ENCODE results near the gene ARHGAP18. TPM values are rescaled to one million over a fixed set of nuclear protein-coding genes. Genes with fewer than 3 reads are reported as not detected.
A peak's percentile ranks its signal among the peaks of the same experiment; 100 is the strongest.

The ARHGAP18 gene
- total RNA-seq, 1 donor from 2014 or later, result 10.2 TPM

DNA sequence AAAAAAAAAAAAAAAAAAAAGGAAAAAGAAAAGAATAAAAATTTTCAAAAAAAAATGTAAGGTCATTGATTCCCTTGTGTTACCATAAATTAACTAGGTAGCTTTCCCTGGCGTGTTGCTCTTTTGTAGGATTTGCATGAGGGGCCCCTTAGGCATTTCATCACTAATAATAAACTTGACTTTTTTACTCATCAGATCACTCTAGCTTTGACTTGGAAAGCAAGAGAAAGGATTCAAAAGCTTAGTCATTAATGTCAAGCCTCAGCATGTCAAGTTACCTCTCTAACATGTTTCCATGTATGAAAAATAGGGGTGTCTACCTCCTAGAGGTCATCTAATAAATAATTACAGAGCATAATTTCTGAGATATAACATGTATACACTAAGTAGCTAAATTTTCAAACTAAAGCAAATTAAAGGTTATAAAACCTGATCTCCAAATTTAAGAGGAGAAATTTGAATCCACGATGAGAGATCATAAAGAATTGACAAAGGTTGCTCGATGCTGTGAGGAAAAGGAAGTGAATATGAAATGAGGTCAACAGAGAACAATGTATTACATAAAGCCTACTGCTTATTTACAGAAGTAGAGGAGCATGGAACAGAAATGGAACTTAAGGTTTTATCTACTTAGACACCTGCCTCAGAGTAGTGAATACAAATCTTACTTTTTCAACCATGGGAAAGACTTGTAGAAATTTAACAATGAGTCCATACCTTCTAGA is 86.8 kb downstream of the ARHGAP18 start:
- no peak for DNase-seq (ENCODE audit: low spot score in 2 of 2)
- FAIRE-seq, result no peak

DNA sequence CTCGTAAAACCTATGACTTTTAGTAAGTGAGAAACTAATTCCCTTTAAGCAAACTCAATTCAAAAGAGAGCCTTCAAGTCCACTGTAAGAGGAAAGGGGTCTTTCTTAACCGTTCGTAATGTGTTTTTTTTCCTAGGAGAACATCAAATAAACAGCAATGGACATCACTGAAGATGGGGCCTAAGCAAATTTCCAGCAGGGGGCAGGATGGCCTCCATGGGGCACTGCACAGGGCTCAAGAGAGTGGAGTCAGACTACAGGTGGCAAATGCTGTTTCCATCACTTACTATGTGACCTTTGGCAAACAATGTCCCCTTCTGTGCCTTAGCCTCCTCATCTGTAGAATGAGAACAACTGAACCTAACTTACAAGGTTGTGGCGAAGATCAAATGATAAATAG is 88.7 kb downstream of the ARHGAP18 start:
- FAIRE-seq, result no peak

DNA sequence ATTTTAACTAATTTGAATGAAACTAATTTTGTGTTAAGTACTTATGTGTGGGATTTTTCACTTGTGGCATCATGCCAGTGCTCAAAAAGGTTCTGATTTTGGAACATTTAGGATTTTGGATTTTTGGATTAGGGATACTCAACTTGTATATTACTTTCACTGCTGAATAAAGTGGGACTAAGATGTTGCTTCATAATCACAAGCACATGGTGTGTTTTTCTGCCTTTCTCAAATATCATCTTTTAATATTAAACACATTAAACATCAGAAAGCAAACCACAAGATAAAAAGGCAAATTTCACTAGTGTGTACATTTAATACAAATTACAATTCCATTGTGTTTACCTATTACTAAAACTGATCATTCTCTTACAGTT is 89.8 kb downstream of the ARHGAP18 start:
- FAIRE-seq, result no peak
- DNase-seq (ENCODE audit: low spot score in 2 of 2), result no peak

More for the DNA sequence above, 88.7 kb downstream of the ARHGAP18 start:
- no peak for DNase-seq (ENCODE audit: low spot score in 2 of 2)

DNA sequence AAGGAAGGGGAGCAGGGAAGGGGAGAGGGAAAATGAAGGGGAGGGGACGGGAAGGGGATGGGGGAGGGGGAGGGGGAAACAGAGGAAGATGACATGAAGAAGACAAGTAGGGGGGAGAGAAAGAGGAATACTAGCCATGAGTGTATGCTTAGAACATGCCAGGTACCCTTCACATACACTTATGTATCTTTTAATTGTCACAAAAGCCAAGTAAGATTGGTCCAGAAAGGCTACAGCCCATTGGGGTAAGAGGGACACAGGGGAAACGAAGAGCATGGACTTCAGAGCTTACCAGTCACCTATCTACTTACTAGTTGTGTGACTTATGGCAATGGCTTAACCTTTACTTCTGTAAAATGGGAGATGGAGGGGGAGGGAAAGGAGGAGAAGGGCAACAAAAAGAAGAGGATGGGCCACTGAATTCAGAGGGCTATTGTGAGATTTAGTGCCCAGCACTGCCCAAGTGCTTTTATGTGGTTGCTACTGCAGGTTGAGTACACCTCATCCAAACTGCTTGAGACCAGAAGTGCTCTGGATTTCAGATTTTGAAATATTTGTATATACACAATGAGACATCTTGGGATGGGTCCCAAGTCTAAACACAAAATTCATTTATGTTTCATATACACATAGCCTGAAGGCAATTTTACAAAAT is 90.3 kb downstream of the ARHGAP18 start:
- FAIRE-seq (no peak), DNase-seq (ENCODE audit: low spot score in 2 of 2) (no peak)

DNA sequence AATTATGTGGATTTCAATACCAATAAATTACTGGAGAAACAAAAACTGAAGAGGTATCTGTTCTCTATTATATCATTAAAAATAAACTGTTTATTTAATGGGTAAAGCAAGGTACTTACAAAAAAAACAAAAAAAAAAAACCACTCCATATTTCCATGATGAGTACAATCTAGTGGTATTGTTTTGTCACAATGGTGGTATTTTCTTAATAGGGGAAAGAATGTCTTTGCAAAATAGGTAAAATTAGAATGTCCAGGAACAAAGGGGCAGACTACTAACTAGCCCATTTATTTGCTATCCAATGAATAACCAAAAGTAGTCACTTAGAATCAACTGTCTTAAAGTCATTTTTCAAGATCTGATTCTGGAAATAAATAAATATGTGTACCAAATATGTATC is 92.0 kb downstream of the ARHGAP18 start:
- DNase-seq (ENCODE audit: low spot score in 2 of 2), result no peak
- FAIRE-seq, result no peak

DNA sequence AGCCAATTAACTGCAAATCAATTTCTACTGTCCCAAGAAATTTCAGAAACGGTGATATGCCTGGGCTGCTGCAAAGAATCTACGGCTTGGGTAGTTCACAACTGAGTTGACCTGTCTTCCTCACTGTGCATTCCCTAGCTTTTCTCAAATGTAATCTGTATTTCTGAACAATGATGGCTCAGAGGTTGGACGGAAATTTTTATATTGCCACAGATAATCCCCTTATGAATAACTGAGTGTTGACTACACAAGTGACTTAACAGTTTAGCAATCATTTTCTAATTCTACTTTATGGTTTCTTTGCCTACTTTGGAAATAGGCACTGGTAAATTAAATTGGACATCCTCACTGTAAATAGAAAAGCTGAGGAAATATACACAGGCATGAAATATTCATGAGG is 94.5 kb downstream of the ARHGAP18 start:
- DNase-seq (ENCODE audit: low spot score in 2 of 2) (no peak), FAIRE-seq (no peak)

DNA sequence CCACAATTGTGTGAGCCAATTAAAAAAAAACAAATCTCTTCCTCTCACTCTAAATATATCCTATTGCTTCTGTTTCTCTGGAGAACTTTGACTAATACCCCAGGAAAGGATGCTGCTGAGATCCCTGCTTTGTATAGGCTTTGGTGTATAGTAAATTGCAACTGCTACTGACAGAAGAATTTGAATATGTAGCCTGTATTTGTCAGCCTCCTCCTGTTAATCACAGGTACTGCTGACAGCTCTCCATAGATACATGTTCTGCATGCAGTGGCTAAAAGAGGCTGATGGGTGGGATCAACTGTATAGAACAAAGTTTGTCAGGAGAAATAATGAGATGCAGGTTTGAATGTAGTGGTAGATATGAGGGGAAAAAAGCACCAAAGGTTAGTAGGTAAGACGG is 95.0 kb downstream of the ARHGAP18 start:
- FAIRE-seq (no peak), DNase-seq (ENCODE audit: low spot score in 2 of 2) (no peak)

DNA sequence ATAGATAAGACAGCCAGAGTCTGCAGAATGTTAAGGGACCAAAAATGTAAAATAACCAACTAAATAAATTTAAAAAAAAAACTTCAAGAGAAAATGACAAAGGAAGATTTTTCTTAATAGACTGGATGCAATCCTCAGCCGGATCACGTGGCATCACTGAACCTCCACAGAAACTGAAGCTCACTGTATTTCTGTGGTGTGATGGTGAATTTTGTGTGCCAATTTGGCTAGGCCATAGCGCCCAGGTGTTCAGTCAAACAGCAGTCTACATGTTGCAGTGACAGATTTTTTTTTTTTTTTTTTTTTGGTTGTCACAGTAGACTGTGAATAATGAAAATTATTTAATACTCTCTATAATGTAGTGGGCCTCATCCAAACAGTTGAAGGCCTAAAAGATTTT is 95.5 kb downstream of the ARHGAP18 start:
- DNase-seq (ENCODE audit: low spot score in 2 of 2), result no peak
- no peak for FAIRE-seq

DNA sequence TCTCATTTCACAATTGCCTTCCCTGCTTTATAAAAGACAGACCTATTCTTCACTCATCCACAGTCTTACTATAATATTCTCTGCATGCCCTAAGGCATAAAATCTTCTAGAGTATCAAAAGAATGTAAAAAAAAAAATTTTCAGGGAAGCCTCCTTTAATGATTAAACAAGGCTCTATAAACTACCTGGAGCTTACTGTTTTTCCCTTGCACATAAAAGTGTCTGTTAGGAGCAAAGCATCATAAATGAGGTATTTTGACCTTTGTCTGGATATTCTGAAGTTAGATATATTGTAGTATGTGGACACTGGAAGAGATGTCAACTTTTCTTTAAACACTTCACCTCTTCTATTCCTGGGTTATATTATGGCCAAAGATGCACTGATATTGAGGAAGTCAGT is 97.5 kb downstream of the ARHGAP18 start:
- FAIRE-seq (no peak), DNase-seq (ENCODE audit: low spot score in 2 of 2) (no peak)

DNA sequence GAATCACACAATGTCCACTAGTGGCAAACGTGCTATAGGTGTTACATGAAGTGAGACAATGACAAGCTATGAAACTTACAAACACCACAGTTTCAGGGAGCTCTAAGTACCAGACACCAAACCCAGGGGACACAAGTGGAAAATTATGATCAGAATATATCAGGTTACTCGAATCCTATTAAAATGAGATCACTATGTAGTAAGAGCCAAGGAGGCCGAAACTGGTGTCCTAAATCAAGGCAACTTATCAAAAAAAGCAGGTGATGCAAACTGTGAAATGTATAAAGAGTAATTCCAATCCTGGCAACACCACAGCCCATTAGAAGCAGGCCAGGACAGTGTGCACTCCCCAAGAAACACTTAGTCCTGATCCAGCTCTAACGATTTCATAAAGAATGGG is 100.3 kb downstream of the ARHGAP18 start:
- FAIRE-seq, result no peak
- DNase-seq (ENCODE audit: low spot score in 2 of 2), result no peak

DNA sequence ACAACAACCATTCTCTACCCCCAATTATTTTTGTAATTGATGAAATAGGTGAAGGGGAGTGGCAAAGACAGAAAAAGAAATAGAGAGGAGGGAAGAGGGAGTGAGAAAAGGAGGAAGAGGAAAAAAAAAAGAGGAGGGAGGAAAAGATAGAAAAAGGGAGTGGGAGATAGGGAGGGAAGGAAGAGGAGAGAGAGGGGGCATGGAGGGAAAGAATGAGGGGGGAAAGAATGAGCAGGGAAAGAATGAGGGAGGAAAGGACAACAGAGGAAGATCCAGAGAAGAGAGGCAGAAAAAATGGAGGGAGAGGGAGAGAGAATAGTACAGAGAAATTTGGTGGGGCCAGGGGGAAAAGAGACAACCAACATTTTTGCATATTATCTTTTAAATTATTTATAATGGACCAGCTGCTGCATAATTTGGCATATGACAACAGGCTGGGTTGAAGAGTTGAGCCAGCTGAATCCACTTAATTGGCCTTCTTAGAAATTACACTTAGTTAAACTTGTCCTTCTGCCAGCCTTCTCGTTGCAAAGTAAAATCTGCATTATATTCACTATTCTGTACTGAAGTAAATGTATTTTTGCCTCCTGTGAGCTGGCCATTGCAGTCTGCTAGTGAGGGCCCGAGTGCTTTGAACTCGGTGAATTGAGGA is 101.0 kb downstream of the ARHGAP18 start:
- no peak for FAIRE-seq
- no peak for DNase-seq (ENCODE audit: low spot score in 2 of 2)

DNA sequence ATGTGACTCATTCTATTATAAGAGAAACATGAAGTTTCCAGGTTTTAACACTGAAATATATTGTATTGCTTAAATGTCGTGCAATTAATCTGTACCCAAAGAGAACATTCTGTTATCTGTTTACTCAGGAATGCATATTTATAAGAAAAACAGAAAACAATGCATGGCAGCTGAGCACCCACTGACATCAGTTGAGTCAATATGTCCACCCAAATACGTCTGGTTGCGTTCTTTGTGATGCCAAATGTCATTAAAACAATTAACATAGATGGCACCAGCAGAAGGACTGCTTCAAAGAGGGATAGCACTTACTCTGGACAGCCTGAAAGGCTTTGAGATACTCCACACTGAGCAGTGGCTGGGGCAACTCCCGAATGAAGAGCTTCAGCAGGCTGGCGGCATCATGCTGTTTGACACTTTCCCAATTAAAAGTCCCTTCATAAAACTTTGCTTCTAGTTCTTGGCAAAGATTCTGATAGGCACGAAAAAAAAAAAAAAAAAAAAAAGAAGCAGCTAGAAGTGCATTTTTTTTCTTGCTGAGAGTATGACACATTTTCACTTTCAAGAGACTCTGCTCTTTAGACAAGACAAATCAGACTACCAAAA is 102.3 kb downstream of the ARHGAP18 start:
- no peak for FAIRE-seq
- no peak for DNase-seq (ENCODE audit: low spot score in 2 of 2)

DNA sequence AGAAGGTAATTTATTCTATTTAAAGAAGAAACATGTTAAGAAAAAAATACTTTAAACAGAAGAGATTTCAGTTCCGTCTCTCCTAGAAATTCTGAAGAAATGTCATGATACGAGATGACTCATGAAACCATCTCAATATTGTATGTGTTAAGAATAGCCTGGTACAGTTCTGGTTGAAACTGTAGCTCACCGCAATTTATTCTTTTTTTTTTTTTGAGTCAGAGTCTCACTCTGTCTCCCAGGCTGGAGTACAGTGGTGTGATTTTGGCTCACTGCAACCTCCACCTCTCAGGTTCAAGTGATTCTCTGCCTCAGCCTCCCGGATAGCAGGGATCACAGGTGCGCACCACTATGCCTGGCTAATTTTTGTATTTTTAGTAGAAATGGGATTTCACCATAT is 103.3 kb downstream of the ARHGAP18 start:
- no peak for DNase-seq (ENCODE audit: low spot score in 2 of 2)
- FAIRE-seq, result no peak

DNA sequence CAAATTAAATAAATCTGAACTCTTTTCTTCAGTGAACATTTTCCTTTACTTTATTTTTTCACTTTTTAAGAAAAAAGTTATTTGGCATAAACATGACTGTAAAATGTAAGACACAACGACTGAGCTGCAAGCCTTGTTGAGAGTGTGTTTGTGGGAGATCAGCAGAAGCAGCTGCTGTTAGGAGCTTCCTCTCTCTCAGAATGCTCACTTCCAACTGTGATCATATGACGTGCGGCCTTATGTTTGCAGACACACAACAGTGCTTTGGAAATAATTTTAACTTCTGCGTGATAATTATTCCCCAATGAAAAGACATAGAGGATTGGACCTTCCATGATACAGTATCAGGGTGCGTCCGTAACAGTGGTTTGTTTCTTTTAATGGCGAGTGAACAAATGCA is 104.0 kb downstream of the ARHGAP18 start:
- DNase-seq (ENCODE audit: low spot score in 2 of 2), result no peak
- FAIRE-seq, result no peak

DNA sequence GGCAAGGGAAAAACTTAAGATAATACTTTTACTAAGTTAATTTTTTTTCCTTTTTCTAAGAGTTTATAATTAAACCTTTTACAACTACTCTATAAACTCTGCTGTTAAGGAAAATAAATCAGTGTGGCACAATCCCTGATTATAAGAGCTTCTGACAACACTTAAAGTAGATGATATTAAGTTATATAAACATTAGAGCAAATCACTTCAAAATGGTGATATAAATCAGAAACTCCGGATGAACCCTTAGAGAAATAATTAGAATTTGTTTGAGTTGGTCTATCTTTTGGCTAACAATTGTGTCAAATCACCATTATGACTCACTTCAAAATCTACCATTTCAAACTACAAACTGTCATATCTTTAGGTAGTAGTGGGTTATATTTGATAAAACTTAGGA is 104.9 kb downstream of the ARHGAP18 start:
- DNase-seq (ENCODE audit: low spot score in 2 of 2) (no peak), FAIRE-seq (no peak)

DNA sequence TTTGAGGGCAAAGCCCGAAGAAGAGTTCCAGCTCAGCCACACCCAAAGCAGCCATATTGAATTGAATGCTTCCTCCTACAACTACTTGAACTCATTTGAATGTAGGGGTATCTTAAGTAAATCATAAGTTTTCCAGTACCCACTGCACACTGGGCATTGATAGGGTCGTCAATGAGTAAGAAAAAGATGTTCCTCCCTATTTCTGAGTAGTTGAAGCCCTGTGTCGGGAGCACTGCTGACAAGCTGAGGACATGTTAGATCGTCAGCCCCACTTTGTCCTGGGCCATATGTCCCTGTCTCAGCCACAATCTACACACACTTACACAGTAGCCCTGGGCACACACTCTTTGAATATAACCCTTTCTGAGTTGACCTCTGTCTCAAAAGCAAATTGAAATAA is 105.7 kb downstream of the ARHGAP18 start:
- DNase-seq (ENCODE audit: low spot score in 2 of 2) (no peak), FAIRE-seq (no peak)

DNA sequence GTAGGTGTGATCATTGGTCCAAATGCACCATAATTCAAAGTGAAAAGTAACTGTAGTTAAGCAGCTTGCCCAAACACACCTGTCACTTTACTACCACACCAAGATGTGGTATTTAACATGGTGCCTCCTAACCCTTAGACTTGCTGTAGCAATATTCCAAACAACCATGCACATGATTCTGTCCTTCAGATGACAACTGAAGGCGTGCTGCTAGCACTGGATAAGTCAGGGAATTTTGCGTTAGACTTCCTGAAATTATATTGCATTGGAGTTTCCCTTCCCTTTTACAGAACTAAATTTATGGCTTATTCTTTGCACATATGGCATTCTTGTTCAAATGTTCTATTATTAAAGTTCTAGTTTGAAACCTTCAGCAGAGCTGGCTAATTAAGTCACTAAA is 106.2 kb downstream of the ARHGAP18 start:
- no peak for DNase-seq (ENCODE audit: low spot score in 2 of 2)
- no peak for FAIRE-seq

DNA sequence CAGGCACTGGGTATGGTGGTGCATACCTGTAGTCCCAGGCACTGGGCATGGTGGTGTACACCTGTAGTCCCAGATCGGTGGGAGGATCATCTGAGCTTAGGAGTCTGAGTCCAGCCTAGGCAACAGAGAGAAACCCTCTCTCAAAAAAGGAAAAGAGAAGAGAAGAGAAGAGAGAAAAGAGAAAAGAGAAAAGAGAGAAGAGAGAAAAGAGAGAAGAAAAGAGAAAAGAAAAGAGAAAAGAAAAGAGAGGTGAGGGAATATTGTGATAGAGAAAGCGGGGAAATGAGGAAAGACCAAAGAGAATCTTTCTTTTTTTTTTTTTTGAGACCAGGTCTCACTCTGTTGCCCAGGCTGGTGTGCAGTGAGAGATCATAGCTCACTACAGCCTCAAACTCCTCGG is 108.7 kb downstream of the ARHGAP18 start:
- DNase-seq (ENCODE audit: low spot score in 2 of 2) (no peak), FAIRE-seq (no peak)

DNA sequence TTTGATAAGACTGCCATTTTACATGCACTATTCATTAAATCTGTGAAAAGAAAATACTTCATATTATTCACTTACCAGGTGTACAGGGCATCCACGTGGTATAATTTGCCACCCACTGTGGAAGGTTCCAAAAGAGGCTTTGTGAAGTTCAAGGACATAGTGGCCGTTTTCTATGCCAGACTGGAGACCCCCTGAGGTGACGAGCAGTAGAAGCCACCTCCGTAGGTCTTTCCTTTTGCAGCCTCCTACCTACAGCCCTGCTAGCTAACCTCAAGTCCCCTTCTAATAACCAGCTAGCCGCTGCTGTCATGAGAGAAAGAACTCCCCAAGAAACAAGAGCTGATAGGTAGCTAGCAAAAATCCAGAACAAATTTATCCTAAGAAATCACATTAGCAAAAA is 110.5 kb downstream of the ARHGAP18 start:
- DNase-seq (ENCODE audit: low spot score in 2 of 2) (no peak), FAIRE-seq (no peak)

DNA sequence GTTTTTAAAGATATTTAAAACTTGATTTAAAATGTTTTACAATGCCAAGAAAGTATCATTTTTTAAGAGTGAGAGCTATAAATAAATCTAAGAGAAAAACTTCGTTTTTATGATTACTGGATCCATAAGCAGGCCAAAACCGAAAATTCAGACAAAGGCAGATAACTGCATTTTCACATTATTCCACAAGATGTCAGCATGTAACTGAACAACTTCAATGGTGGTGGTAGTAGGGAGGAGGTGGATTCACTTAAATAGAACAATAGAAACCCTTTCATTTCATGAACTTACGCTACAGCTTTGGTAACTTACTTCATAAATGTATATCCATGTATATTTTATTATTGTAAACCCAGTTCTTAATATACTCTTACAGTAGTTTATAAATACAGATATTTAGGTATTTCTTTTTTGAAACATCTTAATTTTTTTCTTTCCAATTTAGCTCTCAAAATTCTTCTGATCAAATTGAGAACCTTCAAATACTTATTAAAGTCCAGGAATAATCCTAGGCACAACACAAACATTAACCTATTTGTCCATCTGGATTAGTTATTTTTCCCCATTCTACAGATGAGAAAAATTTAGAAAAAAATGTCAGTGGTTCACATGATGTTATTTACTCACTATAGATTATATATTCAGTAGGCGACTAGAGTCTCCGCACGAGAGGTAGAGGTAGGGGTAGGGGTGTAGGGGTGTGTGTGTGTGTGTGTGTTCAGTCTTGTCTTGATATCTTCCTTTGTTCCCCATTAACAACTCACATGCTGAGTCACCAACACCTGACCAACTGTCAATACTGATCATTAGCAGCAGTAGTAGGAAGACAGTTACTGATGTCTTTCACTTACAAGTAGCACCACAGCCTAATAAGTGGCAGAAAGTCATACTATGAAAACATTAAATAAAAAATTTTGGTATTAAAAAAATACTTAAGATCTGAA is 111.5 kb downstream of the ARHGAP18 start:
- peak in 1 of 2 donors; percentile 37 for DNase-seq (ENCODE audit: low spot score in 2 of 2)

More for the DNA sequence above, 111.5 kb downstream of the ARHGAP18 start:
- FAIRE-seq, result peak; percentile 98

Measured in frontal cortex (tissue), 4 donors.